SW 1271 (cell line): ENCODE measurements around the gene KCNK3.

Experiments
- DNase-seq, 2 experiments: peaks; one replicate each; lab custom pipeline; 2025; lab: John Stamatoyannopoulos, UW

KCNK3 gene

DNA sequence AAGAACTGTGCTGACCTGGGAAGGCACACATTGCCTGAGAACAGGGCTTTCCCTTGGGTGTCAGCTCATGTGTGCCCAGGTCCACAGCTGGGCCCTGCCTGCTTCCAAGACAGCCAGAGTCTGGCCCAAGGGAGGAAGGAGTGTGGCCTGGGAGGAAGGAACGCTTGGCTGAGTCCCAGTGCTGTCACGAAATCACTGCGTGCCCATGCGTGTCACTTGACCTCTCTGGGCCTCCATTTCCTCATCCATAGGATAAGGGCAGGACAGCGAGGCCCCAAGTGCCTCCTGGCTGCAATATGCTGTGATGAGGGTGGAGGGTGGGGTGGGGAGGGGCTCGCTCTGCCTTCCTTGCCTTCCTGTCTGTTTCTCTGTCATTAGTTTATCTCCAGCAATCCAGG, 642 bp upstream of the KCNK3 start:
- DNase-seq = no peak

DNA sequence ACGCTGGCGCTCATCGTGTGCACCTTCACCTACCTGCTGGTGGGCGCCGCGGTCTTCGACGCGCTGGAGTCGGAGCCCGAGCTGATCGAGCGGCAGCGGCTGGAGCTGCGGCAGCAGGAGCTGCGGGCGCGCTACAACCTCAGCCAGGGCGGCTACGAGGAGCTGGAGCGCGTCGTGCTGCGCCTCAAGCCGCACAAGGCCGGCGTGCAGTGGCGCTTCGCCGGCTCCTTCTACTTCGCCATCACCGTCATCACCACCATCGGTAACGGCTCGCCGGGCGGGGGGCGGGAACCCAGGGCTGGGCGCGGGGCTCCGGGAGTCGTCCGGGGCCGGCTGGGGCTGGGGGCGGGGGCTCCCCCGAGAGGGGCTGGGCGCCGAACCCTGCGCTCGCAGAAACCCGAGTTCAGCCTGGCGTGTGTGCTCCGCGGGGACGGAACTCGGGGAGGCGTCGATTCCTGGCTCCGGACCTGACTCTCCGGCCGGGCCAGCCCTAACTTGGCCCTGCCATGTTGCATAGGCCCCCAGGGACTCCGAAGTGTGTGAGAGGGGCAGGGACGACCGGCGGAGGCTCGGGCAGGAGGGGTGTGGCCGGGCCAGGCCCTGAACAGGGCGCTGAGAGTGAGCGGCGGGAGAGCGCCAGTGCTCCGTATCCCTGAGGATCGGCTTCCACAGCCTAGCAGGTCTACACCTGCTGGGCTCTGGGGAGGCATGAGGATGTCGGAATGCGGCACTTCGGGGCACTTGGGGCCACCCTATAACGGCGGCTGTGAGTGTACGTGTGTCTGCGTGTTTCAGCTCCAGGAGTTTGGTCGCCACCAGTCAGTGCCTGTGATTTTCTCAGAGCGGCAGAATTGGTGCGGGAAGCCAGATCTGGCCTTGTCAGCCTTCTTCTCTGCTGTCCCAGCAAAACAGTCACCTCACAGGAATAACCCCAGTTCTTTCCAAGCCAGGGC, 651 bp downstream of the KCNK3 start:
- no peak for DNase-seq

DNA sequence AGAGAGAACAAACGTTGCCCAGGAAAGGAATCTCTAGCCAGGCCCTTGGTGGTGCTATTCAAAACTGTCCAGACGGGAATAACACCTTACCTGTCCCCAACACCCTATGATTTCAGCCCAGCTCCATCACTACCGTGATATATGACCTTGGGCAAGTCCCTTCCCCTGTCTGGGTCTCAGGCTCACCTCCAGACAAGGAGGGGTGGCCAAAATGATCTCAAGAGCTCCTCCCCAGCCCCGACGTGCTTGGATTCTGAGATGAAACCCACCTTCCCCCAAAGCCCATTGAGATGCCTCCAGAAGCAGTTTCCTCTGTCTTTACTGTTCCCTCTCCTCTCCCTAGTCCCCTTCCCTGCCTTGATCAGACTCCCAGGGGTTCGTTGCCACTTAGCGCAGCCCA, 1.5 kb downstream of the KCNK3 start:
- no peak for DNase-seq

DNA sequence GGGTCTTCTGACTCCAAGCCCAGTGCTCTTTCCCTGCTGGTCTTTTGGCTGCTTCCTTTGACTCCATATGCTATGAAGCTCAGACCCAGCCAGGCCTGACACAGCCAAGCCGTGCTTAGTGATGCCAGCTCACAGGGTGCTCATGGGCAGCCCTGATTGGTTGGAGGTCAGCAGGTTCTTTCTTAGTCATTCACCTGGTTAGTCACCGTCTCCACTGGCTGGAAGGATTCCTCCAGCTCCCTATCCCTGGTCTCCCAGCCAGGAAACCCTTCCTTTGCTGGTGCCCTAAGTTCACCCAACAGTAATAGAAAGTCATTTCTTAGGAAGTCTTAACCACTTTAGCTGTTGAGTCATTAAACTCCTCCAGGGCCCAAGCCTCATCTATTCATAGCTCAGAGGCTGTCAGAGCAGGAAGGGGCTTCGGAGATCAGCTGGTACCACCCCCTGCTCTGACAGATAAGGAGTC, 3.9 kb downstream of the KCNK3 start:
- peak; percentile 89 to 93 for DNase-seq

DNA sequence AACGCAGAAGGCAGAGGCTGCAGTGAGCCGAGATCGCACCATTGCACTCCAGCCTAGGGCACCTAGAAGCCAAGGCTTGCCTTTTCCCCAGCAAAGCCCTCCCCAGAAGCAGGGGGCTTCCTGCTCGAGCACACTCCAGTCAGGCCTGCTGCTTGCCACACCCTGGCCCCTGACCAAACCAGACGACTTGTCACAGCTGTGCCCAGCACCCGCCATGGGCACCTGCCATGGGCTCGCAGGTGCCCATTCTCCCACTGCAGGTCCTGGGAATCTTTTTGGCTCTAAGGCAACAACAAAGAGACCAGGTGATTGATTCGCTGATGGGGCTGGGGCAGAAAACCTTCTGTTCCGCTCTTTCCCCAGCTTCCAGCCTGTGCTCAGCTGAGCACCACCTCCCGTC, 4.9 kb downstream of the KCNK3 start:
- DNase-seq = no peak

DNA sequence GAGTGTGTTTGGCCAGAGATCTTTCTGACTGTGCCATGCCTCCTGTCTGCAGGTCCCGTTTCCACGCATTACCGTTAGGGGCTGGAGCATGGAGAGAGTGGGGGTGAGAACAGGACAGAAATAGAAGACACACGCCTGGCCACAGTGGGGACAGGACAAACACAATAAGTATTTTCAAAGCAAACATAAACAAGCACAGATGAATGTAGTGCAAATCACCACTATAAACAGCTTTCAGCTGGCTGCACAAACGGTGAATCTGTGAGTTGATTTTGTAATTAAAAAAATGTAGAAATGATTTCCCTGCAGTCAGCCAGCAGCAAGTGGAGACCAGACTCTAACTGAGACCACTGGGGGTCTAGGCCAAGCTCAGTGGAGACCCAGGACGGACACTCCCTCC, 6.8 kb downstream of the KCNK3 start:
- DNase-seq = no peak

DNA sequence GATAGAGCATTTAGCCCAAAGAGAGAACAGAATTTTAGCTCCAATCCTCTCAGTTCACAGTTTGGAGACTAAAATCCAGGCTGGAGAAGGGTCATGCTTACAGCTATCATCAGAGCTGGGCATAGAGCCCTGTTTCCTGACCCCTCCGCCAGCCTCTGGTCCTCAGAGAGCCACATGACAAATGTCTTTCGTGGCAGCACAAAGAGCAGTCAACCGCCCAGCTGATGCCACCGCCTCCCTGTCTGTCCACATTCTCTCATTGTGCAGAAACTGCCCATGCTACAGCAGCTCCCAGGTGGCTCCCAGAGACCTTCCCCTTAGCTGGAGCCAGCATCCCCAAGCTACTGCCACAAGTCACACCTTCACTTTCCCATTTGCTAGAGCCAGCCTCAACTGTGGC, 7.6 kb downstream of the KCNK3 start:
- no peak for DNase-seq

DNA sequence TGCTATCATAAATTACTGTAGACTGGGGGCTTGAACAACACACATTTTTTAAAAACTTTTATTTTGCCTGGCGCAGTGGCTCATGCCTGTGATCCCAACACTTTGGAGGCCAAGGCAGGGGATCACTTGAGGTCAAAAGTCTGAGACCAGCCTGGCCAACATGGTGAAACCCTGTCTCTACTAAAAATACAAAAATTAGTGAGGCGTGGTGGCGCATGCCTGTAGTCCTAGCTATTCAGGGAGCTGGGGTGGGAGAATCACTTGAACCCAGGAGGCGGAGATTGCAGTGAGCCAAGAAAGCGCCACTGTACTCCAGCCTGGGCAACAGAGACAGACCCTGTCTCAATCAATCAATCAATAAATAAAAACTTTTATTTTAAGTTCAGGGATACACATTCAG, 9.1 kb downstream of the KCNK3 start:
- no peak for DNase-seq

DNA sequence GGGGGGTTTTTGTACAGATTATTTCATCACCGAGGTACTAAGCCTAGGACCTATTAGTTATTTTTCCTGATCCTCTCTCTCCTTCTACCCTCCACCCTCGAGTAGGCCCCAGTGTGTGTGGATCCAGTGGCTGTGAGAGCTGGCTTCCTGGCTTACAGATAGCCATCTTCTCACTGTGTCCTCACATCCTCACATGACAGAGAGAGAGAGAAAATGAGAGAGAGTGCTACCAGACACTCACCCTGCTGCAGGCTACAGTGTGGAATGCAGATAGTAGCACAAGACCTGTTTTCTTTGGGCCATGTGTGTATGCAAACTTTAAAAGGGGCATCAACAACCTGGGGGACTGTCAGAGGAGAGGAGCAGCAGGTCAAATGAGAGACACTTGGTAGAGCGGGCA, 9.5 kb downstream of the KCNK3 start:
- DNase-seq = no peak

DNA sequence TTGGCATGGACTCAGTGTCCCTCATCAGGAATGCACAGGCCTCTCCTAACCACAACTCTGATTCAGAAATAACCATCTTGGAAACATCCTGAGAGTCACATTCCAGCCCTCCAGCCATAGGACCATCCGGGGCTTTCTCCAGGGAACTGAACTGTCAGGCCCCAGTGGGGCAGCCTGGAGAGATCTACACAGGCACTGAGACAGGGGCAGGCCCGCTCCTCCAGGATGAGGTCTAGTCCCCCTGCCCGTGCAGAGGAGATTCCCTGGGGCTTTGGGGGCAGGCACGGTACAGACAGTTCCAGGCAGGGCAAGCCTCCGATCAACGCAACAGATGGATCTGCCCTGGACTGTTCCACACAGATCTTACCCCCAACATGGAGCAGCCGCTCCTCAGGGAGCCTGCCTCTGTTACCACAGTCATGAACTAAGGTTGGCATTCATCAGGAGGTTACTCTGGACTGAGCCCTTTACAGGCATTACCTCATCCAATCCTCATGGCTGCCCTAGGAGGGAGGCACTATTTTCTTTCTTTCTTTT, 12.0 kb downstream of the KCNK3 start:
- DNase-seq = peak in 1 of 2 experiments; percentile 17

DNA sequence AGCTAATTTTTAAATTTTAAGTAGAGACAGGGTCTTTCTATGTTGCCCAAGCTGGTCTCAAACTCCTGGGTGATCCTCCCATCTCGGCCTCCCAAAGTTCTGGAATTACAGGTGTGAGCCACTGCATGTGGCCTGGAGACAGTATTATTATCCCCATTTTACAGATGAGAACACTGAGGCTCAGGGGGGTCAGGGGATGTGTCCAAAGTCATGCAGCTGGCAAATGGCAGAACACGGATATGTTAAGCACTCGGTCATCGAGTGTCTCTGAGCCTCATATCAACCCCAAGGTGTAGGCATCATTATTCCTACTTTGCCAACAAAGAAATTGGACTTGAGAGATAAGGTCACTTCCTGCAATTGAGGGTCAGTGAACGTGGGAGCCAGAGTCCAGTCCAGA, 12.6 kb downstream of the KCNK3 start:
- no peak for DNase-seq

DNA sequence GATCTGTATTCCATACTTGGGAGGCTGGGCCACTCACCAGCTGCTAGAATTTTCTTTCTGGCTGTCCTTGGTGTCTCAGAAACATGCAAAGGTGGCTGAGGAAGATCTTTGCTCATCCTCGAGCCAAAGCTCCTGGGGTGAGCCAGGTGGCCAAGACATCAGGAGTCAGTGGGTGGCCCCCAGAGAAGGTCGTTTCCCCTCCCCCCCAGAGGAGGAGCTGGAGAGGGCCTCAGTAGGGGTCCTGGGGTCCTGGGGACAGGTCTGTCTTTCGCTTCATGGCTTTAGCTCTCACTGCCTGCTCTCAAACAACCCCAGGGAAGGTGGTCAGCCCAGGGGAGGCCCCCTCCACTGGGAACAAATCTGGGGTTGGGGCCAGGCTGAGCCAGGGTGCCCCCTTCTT, 13.6 kb downstream of the KCNK3 start:
- no peak for DNase-seq

DNA sequence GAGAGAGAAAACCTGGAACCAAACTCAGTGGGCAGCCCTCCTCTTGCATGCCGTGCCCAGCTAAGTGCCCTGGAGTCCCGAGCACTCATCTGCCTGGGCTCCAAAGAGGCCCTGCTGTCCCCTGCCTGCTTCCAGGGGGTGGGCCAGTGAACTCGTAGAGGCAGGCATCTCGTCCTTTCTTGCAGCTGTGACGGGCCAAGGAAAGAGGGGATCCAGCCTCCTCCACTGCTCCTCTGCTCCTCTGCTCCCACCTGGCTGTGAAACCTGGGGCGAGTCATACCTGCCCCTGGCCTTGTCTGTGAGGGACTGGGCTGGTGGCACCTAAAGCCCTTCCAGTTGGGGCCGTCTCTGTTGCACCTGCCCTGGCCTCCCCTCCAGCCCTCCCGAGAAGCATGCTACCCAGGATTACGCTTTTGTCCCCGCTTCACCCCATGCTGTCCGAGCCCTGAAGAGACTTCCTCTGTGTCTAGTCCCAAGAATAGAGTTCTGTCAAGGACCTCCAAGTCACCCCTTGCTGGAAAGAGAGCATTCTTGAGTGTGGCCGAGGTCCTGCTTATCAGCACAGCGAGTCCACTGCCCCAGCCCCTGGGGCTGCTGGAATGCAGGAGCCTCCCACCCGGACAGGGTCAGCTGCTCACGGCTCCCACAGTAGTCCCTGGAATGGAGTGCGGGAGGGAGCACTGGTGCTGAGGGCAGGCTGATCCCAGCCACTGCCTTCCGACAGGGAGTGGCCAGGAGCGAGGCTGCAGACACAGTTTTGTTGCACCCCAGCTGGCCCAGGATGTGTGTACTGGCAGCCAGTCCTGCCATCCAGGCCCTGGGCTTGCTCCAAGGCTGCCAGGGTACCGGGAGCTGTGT, 14.3 kb downstream of the KCNK3 start:
- DNase-seq = no peak

DNA sequence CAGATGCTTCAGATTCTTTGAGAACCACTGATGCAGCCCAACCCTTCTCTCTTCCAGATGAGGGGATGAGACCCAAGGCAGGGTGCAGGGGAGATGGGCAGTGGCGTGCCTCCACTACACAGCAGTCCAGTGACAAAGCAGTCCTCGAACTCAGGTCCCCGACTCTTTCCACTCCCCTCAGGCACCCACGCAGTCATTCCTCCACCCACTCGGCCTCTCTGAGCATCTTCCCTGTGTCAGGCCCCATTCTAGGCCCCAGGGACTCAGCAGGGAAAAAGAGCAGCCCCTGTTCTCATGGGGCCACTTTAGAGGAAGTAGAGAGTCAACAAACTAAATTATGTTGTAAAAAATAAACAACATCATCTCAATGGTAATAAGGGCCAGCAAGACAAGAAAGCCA, 15.2 kb downstream of the KCNK3 start:
- DNase-seq = no peak

DNA sequence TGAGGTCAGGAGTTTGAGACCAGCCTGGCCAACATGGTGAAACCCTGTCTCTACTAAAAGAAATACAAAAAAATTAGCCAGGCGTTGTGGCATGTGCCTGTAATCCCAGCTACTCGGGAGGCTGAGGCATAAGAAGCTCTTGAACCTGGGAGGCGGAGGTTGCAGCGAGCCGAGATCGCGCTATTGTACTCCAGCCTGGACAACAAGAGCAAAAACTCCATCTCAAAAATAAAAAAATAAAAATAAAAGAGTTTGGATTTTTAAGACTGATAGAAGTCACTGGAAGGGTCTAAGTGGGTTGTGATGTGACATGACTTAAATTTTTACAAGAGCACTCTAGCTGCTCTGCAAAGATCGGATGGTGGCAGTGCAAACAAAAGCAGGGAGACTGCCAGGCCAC, 15.9 kb downstream of the KCNK3 start:
- no peak for DNase-seq

DNA sequence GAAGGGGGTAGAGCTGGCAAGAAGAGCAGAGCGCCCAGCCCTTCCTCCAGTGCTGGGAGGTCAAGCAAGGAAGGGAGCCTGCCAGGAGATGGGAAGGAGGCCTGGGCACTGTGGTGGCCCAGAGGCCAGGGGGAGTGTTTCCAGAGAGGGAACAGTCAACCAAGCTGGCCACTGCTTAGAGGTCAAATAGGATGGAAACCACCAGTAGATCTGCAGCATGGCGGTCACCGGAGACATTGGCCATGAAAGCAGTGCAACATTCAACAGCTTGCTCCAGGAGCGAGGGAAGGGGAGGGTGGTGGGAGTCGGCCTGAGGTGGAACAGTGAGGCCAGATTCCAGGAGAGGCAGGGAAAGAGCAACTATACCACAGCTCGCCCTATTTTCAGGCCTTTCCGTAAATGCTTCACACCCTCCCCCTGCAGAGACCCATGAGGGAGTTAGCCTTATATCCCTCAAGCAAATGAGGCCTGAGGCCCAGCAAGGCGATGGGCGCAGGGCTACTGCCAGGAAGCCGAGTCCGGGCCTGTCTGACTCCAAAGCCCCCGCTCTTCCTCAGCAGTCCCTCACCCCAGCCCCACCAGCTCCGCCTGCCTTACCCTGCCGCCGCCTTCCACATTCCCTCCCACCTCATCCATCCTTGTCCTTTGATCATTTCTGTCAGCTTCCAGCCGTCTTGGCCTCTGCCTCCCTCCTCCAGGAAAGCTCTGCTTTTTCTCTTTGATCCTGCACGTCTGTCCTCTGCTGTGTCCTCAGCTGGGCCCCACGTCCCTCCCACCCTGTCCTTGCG, 17.0 kb downstream of the KCNK3 start:
- DNase-seq = no peak

DNA sequence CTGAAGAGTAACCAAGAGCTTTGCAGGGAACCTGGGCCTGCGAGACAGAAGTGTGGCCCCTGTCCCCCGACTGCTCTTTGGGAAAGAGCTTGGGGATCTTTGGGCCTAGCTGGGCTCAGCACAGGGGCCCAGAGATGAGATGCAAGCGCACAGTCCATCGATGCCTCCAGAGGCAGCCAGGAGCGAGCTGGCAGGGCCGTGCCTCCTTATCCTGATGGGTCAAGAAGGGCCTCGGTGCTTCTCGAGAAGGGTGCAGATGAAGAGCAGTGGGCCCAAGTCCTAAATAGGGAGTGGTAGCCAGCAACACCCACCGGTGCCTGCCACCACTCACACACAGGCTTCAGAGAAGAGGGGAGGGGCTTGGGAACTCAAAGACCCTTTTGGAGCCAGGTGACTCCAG, 17.6 kb downstream of the KCNK3 start:
- DNase-seq = no peak

DNA sequence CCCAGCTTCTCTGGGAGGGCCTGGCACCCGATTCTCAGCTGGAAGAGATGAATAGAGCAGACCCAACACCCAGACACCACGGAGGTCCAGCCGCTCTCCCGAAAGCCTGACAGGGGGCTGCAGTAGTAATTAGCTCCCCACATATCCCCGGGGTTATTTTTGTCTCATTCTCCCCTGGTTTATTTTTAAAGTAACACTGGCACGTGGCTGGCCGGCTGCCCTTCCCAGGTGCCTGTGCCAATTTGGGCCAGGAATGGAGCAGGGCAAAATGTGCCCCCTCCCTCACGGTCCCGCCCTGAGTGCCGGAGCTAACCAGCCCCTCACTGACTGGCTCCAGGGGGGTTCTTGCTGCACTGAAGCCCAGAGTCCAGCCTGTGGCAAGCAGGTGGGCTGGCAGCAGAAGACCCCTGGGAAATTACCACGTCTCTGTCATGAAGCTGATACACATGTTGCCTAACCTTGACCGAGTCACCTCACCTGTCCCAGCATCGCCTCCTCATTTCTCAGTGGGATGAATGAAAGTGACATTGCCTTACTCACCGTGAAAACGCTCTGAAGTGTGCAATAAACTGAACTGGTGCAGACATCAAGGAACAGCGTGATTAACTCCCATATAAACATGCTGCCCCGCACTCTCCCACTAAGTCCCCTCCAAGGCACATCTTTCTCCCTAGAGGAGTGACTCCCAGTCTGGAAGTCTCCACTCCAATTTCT, 18.4 kb downstream of the KCNK3 start:
- no peak for DNase-seq

DNA sequence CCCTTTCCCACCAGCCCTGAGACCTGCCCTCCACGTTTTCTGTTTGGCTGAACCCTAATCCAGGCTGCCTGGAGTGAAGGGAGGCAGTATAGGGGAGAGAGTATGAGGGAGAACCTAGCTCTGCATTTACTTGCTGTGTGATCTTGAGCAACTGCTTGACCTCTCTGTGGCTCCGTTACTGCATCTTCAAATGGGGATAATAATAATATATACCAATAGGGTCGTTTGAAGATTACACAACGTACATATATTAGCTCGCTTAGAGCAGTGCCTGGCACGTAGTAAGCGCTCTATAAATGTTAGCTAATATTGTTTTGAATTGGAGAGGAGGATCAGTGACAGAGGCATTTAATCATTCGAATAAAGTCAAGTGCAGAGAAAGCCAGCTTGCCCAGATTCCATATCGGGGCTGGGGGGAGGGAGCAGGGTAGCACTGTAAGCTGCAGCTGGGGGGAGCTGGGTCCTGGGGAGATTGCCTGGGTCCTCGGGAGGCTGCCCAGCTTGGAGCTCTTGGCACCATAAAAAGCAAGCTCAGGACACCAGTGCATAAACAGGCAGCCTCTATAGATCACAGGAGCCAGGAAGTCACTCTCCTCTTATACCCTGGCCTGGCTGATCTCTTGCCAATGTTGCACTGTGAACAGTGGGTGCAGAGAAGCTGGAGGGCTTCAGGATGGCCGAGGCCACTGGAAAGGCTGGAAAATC, 19.1 kb downstream of the KCNK3 start:
- no peak for DNase-seq
